ENCODE results near the gene ARL5B. TPM values are rescaled to one million over a fixed set of nuclear protein-coding genes. Genes with fewer than 3 reads are reported as not detected.
"Not testable (repeated sequence)": the region's sequence is repeated elsewhere in the genome, so short reads cannot be mapped to it uniquely, and the experiment has no call there.

ARL5B gene, protein sequence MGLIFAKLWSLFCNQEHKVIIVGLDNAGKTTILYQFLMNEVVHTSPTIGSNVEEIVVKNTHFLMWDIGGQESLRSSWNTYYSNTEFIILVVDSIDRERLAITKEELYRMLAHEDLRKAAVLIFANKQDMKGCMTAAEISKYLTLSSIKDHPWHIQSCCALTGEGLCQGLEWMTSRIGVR
- total RNA-seq: 13.2 and 13.6 TPM in 2 replicates

DNA sequence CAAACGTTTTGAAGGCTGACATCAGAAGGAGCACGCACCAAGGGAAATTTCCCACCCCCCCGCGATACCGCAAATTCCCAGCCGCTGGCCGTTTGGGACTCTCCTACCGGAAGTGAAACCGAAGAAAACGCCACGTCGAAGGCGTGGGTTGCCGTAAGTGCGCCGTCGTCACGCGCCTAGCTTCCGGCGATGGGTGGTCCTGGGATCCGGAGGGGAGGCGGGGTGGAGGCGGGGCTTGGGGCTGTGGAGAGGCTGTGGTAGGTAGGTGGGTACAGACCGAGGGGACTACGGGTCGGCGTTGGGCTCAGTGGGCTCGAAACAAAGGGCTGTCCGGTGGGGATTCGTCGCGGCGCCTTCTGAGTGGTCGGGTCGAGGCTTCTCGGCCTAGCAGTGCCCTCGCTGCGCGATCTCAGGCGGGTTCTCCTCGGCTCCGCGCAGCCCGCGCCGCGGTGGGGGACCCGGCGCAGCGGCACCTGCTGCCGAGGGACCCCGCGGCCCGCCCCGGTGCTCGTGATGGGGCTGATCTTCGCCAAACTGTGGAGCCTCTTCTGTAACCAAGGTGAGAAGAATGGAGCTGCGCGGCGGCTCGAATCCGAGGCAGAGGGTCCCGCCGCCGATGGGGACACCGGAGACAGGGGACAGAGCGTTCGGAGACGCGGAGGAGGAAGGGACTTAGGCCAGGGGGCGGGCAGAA, at the start of gene ARL5B:
TSS of gene ARL5B (plus strand) at position 307 of the 694 bp plus-strand sequence. CDS start at position 514, 207 bp downstream.
- intact Hi-C loops (cut with micrococcal nuclease): loop anchor here (1.0 to 10.0 kb wide), 9 partner anchors 8 to 1842 kb away; partner anchors contain the start of genes NSUN6, RSU1, ST8SIA6 and TRDMT1

DNA sequence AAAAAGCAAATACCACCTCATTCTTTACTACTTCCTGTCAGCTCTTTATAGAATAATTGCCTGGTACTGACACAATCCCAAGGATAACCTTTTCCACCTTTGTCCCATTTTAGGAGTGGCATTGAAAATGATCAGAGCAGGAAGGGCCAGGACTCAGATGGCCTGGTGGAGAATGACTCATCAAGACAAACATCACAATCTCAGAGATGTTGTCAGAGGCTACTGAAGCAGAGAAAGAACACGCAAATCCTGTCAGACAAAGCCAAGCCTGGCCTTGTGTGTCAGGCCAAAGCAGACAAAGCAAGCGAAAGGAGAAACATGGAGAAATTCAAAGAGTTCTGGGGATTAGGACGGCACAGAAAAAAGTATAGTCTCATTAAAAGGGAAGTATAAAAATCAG, 48.7 kb upstream of the ARL5B start:
- intact Hi-C loops (cut with micrococcal nuclease): no loop called here

DNA sequence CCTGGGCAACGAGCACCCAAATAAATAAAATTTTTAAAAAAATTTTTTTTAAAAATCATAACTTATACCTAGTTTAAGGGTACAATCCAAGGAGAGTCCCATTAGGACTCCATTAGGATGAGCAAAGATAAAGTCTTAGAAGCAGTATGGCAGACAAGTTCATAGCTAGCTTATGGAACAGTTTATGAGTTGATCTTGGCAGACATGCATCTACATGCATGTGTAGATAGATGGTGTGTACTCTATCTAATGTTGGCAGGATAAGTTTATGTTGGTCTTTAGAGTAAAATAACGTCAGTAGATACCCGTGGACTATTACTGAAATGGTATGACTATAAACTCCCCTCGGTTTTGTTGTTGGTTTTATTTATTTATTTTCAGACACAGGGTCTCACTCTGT, 48.1 kb upstream of the ARL5B start:
- intact Hi-C loops (cut with micrococcal nuclease): no loop called here

DNA sequence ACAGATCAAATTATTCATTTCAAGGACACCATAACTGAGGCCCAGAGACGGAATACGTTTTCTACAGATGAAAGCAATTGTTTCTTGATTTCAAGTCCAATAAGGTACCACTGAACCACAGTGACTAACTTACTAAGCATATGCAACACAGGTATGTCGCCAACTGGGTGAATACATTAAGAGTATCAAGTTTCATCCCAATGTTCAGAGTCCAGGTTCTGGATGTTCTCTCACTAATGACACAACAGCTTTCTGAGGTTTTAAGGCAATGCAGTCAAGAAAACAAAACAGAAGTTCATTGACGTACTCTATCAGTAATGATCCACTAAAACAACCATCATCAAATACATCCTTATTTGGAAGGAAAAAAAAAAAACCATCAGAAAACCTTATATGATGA, 43.6 kb upstream of the ARL5B start:
- intact Hi-C loops (cut with micrococcal nuclease): no loop called here

DNA sequence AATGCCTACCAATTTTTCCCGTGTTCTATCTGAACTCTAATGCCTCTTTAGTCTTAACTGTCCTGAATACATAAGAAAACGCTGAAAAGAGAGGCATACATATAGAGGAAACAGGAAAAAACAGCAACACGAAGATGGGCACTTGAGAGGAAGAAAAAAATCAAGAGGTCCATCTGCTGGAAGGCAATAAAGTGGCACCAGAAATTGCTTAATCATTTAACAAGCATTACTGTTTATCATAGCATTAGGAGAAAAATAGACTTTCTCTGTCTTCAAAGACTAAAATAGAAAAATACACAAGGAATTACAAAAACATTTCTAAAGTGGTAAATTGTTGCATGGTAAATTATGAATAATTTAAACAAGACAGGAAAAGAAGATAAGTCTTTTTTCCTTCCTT, 42.9 kb upstream of the ARL5B start:
- intact Hi-C loops (cut with micrococcal nuclease): no loop called here

DNA sequence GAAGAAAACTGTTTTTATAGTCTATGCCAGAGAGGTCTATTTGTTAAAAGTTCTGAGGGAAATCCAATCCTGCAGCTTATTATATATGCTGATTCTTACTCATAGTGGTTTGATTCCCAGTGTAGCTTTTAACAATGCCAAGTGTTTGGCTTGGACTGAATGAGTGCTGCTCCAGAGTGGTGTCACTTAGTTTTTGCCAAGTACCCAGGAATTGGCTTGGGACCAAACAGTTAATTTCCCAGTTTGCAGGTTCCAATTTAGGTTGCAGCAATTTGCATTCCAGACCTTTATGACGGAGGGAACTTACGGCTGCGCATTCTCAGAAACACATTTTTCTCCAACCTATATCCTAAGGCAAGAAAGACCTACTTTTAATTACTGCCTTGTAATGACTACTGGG, 40.2 kb upstream of the ARL5B start:
- intact Hi-C loops (cut with micrococcal nuclease): no loop called here

DNA sequence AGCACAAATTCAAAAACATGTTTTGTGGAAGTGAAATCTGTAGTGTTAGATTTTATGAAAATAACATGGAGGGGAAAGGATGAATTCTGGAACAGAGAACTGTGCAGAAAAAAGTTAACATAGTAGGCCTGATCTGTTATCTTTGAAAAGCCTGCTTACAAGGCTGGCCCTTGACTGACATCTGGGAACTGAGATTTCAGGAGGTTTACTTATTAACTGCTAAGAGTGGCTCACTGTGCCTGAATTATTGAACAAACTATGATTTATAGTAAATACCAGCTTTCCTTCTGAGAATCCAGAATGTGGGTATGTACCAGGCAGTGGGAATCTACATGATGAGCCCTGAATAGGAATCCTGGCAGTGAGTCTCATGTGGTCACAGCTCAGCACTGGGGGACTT, 38.4 kb upstream of the ARL5B start:
- intact Hi-C loops (cut with micrococcal nuclease): no loop called here

DNA sequence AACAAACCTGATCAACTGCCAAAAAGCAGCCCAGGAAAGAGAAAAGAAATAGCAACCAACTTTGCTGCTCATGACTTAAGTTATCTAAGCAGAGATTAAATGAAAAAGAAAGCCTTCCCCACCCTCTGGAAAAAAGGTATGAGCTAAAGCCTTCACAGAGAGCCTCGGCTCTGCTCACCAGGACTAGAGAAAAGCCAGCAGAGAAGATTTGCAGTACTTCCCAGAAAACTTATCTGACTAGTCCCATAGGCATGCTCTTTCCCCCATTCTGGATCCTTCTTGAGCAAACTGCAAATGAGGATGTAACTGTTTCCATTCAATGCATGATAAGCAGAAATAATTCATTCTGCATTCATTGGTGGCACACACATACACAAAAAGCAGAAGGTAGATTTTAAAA, 35.6 kb upstream of the ARL5B start:
- intact Hi-C loops (cut with micrococcal nuclease): not testable (repeated sequence)

DNA sequence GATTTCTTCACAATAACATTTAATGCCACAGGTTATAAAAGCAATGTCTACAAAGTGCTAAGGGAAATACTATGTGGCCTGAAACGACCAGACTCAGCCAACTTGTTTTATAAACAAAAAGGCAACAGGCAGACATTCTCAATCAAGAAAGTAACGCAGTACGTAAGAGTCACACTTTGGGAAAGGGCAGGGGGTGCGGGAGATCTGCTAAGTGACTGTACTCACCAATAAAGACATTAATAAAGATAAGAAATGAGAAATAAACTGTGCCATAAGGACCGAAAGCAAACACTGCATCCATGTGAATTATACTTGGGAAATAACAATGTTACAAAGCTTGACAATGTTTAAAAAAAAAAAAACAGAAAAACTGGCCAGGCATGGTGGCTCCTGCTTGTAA, 33.3 kb upstream of the ARL5B start:
- intact Hi-C loops (cut with micrococcal nuclease): no loop called here

DNA sequence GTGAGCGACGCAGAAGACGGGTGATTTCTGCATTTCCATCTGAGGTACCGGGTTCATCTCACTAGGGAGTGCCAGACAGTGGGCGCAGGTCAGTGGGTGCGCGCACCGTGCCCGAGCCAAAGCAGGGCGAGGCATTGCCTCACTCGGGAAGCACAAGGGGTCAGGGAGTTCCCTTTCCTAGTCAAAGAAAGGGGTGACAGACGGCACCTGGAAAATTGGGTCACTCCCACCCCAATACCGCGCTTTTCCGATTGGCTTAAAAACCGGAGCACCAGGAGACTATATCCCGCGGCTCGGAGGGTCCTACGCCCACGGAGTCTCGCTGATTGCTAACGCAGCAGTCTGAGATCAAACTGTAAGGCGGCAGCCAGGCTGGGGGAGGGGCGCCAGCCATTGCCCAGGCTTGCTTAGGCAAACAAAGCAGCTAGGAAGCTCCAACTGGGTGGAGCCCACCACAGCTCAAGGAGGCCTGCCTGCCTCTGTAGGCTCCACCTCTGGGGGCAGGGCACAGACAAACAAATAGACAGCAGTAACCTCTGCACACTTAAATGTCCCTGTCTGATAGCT, 31.7 kb upstream of the ARL5B start:
- intact Hi-C loops (cut with micrococcal nuclease): loop anchor here (1.0 kb wide), 2 partner anchors 24 to 32 kb away; partner anchors contain the start of genes ARL5B and NSUN6

DNA sequence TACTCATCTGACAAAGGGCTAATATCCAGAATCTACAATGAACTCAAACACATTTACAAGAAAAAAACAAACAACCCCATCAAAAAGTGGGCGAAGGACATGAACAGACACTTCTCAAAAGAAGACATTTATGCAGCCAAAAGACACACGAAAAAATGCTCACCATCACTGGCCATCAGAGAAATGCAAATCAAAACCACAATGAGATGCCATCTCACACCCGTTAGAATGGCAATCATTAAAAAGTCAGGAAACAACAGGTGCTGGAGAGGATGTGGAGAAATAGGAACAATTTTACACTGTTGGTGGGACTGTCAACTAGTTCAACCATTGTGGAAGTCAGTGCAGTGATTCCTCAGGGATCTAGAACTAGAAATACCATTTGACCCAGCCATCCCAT, 26.7 kb upstream of the ARL5B start:
- intact Hi-C loops (cut with micrococcal nuclease): not testable (repeated sequence)

DNA sequence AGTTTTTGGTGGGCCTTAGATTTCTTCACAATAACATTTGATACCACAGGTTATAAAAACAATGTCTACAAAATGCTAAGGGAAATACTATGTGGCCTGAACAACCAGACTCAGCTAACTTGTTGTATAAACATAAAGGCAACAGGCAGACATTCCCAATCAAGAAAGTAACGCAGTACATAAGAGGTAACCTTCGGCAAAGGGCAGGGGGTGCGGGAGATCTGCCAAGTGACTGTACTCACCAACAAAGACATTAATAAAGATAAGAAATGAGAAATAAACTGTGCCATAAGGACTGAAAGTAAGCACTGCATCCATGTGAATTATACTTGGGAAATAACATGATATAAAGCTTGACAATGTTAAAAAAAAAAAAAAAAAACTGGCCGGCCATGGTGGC, 23.2 kb upstream of the ARL5B start:
- intact Hi-C loops (cut with micrococcal nuclease): no loop called here

DNA sequence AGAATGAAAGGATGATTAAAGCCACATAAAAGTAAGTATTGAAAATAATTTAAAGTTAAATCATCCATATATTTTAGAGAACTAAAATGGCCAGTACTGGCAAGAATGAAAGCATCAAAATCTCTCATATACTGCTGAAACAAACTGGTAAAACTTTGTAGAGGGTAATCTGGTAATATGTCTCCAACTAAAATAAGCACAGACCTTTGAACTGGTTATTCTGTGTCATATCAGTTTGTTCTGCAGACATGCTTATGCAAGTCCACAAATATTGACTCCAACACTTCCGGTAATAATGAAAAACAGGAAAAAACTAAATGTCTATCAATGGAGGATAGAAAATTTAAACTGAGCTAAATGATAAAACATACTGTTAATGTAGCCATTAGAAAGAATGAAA, 21.8 kb upstream of the ARL5B start:
- intact Hi-C loops (cut with micrococcal nuclease): not testable (repeated sequence)

DNA sequence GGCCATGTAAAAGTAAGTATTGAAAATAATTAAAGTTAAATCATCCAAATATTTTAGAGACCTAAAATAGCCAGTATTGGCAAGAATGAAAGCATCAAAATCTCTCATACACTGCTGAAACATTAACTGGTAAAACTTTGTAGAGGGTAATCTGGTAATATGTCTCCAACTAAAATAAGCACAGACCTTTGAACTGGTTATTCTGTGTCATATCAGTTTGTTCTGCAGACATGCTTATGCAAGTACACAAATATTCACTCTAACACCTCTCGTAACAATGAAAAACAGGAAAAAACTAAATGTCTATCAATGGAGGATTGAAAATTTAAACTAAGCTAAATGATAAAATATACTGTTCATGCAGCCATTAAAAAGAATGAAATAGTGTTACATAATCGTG, 19.5 kb upstream of the ARL5B start:
- intact Hi-C loops (cut with micrococcal nuclease): not testable (repeated sequence)

DNA sequence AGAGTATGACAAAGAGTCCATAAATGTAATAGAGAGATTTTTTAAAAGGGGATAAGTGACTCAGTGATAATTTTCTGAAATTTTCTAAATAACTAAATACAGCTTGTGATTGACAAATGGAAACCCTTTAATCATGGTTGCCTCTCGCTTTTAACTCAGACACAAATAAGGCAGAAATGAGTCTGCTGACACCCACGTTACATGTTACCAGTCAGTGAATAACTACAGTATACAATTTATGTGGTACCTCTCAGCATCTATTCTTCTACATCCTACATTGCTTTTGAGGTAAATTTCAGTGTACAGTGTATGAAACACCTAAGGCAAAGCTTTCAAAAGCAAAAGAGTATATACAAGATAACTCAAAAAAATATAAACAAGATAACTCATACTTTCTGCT, 12.1 kb upstream of the ARL5B start:
- intact Hi-C loops (cut with micrococcal nuclease): no loop called here

DNA sequence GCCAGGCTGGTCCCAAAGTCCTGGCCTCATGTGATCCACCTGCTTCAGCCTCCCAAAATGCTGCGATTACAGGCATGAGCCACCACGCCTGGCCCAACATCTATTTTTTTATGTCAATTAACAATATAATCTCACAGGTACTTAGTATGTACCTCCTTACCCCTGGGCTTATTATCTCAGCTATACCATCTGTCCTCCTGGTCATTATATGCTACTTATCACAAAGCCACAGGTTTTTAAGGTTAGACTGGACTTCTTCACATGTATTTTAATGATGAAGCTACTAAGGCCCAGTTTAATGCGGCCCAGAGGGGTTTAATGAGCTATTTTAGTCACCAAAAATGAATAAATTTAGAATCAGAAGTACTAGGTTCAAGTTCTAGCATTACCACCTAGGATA, 11.3 kb upstream of the ARL5B start:
- intact Hi-C loops (cut with micrococcal nuclease): loop anchor here (2.0 kb wide), 1 partner anchor 15 kb away; no protein-coding TSS in a partner anchor

DNA sequence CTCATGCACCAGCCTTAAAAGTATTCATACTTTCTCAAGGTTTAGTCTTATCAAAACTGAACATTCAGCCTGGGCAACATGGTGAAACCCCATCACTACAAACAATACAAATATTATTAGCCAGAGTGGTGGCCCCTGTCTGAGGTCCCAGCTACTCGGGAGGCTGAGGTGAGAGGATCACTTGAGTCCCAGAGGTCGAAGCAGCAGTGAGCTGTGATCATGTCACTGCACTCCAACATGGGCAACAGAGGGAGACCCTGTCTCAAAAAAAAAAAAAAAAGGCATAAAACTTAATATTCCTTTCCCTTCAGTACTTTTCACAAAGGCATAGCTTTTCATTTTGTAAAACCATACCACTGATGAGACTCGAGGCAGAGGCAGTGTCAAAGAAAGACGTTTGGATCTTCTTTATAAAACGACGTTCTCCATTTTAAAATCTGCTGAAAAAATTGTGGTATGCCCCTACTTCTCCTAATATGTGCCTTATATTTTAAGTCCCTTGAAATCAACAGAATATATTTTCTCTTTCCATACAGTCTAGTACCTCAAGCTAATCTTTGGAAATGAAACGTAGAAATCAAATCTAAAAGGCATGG, 9.8 kb upstream of the ARL5B start:
- intact Hi-C loops (cut with micrococcal nuclease): loop anchor here (2.0 kb wide), 1 partner anchor 13 kb away; no protein-coding TSS in a partner anchor

DNA sequence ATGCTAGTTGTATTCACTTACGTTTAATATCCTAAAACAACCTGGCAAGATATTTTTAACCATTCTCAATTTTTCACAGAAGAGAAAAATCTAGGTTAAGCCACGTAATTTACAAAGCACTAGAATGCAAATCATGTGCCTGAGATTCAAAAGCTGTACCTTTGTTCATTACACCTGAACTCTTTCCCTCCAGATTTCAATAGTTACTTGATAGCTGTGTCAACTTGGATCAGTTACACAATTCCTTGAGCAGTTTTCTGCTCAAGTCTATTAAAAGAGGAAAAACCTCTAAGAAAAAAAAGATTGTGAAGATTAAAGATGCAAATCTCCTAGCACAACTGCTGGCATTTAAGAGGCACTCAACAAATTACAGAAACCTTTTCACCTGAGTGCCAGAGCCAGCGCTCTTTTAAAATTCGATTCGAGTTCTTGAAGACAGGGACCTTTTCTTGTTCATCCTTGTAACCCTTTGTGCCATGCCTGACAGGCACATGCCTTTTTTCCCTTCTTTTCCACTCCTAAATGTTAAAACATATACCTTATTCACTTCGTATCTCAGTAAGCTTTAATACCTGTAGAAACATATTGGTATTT, 8.7 kb upstream of the ARL5B start:
- intact Hi-C loops (cut with micrococcal nuclease): loop anchor here (5.0 to 10.0 kb wide), 5 partner anchors 178 to 1623 kb away; partner anchors contain the start of genes ST8SIA6 and TRDMT1

DNA sequence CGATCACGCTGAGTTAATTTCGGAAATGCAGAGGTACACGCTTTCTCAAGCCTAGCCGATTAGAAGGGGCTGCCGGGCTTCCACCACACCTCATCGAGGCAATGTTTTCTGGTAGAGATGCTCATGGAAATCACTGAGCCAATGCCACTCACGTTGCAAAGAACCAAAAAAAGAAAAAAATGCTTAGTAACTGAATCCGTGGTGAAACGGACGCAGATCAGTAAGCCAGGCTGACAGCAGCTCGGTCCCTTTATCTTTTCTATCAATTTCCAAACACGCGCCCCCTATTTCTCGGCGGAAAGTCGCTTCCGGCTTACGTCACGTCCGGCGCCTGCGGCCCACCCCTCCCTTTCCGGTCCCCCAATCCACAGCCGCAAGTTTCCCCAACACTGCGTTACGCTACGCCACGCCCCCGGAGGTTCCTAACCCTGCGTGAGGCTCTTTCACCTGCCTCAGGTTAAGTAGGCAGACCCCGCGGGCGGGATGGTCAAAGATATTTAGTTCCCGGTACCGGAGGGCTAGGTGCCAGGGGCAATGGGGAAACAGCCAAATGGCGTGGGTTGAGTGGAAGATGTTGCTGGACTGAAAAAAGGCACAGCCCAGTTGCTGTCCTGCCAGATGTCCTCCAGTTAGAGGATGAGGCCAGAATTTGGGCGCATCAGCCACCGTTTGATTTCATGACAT, 7.8 kb upstream of the ARL5B start, which contains the start of gene NSUN6:
TSS of gene NSUN6 (minus strand) at position 264 of the 684 bp plus-strand sequence. CDS start 384 bp downstream, outside the sequence.
- intact Hi-C loops (cut with micrococcal nuclease): loop anchor here (1.0 to 10.0 kb wide), 10 partner anchors 8 to 1834 kb away; partner anchors contain the start of genes ARL5B, RSU1, ST8SIA6 and STAM

DNA sequence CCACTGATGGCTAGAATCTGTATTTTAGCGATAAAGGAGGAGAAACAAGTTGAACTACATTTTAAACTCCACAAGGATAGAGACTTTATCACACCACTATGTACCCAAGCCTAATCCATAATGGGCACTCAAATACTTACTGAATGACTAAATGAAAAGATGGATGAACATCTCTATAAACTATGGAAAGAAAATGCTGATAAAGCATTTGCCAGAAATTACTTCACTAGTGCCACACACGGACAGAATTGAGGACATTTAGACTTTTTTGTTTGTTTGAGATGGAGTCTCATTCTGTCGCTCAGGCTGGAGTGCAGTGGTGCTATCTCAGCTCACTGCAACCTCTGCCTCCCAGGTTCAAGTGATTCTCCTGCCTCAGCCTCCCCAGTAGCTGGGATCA, 6.1 kb upstream of the ARL5B start:
- intact Hi-C loops (cut with micrococcal nuclease): loop anchor here (5.0 to 10.0 kb wide), 5 partner anchors 181 to 1626 kb away; partner anchors contain the start of genes ST8SIA6 and TRDMT1

DNA sequence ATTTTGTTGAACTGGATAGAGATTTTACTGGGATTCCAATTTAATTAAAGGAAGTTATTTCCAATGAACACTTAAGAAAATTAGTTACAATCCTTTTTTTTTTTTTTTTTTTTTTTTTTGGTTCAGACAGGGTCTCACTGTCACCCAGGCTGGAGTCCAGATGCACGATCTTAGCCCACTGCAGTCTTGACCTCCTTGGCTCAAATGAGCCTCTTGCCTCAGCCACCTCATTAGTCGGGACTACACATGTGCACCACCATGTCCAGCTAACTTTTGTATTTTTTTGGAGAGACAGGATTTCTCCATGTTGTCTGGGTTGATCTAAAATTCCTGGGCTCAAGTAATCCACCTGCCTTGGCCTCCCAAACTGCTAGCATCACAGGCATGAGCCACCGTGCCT, 2.5 kb upstream of the ARL5B start:
- intact Hi-C loops (cut with micrococcal nuclease): loop anchor here (5.0 to 10.0 kb wide), 4 partner anchors 1202 to 1452 kb away; partner anchors contain the start of genes ST8SIA6 and TRDMT1
